OCI-LY7 (cell line): Measurements from ENCODE around the gene SUFU. TPM values are rescaled to one million over a fixed set of nuclear protein-coding genes. Genes with fewer than 3 reads are reported as not detected.

ENCODE experiments used
- BruUV-seq: library from RNA; stranded (reverse); fragments of 400-500 nt; replicated peaks from 2 replicates; lab custom pipeline; 2021; lab: Mats Ljungman, UMichigan
- CTCF ChIA-PET: fragments of 300-600 bp; sonication (Branson Sonifier 250); formaldehyde crosslinking; loops from one replicate; lab custom pipeline; 2022; ENCODE audit warnings: antibody characterized with exemption; ENCODE audit not compliant: unreplicated experiment; lab: Charles Lee
- POLR2A ChIA-PET: fragments of 300-600 bp; sonication (Branson Sonifier 250); formaldehyde crosslinking; loops from one replicate; lab custom pipeline; 2022; ENCODE audit warnings: antibody characterized with exemption; lab: Charles Lee
- DNase-seq: peaks from one replicate; pipeline ENCODE4 v3.0.0-alpha.2; 2015; ENCODE audit warnings: low spot score
- H2AFZ ChIP-seq: fragments of 200-600 bp; sonication (generic), shearing (Covaris generic); 2 replicates; pipeline ENCODE4 v1.6.1; 2014; ENCODE audit warnings: mild to moderate bottlenecking, antibody characterized with exemption, low read length, moderate library complexity
- H3K27ac ChIP-seq: fragments of 200-600 bp; sonication (generic); 2 replicates; pipeline ENCODE4 v1.5.1; 2014; ENCODE audit warnings: mixed run types, low read depth, mild to moderate bottlenecking, moderate library complexity, low read length, inconsistent platforms; ENCODE audit not compliant: poor library complexity, severe bottlenecking
- H3K36me3 ChIP-seq: fragments of 200-600 bp; sonication (generic); 2 replicates; pipeline ENCODE4 v1.6.1; 2014; ENCODE audit warnings: mild to moderate bottlenecking, antibody characterized with exemption, low read length, moderate library complexity, mixed read lengths; ENCODE audit not compliant: insufficient read depth
- H3K4me1 ChIP-seq: fragments of 200-600 bp; sonication (generic); 2 replicates; pipeline ENCODE4 v1.5.1; 2014; ENCODE audit warnings: mild to moderate bottlenecking, low read length; ENCODE audit not compliant: insufficient read depth, poor library complexity, severe bottlenecking
- H3K4me2 ChIP-seq: fragments of 200-600 bp; sonication (generic); 2 replicates; pipeline ENCODE4 v1.6.1; 2014; ENCODE audit warnings: mild to moderate bottlenecking, low read length
- H3K4me3 ChIP-seq: fragments of 200-600 bp; sonication (generic); 2 replicates; pipeline ENCODE4 v1.5.1; 2014; ENCODE audit warnings: mild to moderate bottlenecking, low read depth, low read length; ENCODE audit not compliant: poor library complexity, severe bottlenecking
- H3K79me2 ChIP-seq: fragments of 200-600 bp; sonication (generic); 2 replicates; pipeline ENCODE4 v1.6.1; 2016; ENCODE audit warnings: low read depth, mild to moderate bottlenecking, low read length, moderate library complexity, mixed read lengths; ENCODE audit not compliant: insufficient read depth
- H3K9me2 ChIP-seq: fragments of 200-600 bp; sonication (generic); 2 replicates; pipeline ENCODE4 v1.6.1; 2016; ENCODE audit warnings: mild to moderate bottlenecking, low read length, mixed read lengths; ENCODE audit not compliant: insufficient read depth
- H3K9me3 ChIP-seq: fragments of 200-600 bp; sonication (generic); 2 replicates; pipeline ENCODE4 v1.6.1; 2014; ENCODE audit warnings: mild to moderate bottlenecking, mixed run types, low read length, mixed read lengths
- H4K20me1 ChIP-seq: fragments of 200-600 bp; sonication (generic); 2 replicates; pipeline ENCODE4 v1.6.1; 2014; ENCODE audit warnings: mild to moderate bottlenecking, antibody characterized with exemption, low read length, moderate library complexity, mixed read lengths; ENCODE audit not compliant: insufficient read depth
- EZH2phosphoT487 ChIP-seq: fragments of 200-600 bp; sonication (generic); IDR thresholded peaks from 2 replicates; pipeline ENCODE4 v1.6.1; 2018; ENCODE audit warnings: low read depth, borderline replicate concordance, mild to moderate bottlenecking, mixed run types, antibody characterized with exemption, low read length, moderate library complexity, mixed read lengths
- intact Hi-C: fragments of 100-400 bp; cut with micrococcal nuclease; formaldehyde crosslinking; loops from one replicate; pipeline ENCODE4 v1.10.0; 2022; ENCODE audit not compliant: unreplicated experiment
- total RNA-seq, 2 experiments: library from RNA; depleted of rRNA in 1 of 2; stranded (reverse); fragments of >200 nt in 1 of 2; shearing (Covaris generic) in 1 of 2; gene quantifications; 2 replicates each; pipeline ENCODE4 v1.2.3, GENCODE V29; 2014 to 2022
- TF ChIP-seq, protein P1 (sequence below): fragments of 200-600 bp; sonication (generic); conservative IDR thresholded peaks from 2 replicates; pipeline ENCODE4 v1.5.1; 2014; ENCODE audit warnings: mild to moderate bottlenecking, antibody characterized with exemption, low read length, moderate library complexity, mixed read lengths

Gene SUFU
- total RNA-seq, 2 experiments from 2014 or later, result 4.9 to 10.0 TPM

DNA sequence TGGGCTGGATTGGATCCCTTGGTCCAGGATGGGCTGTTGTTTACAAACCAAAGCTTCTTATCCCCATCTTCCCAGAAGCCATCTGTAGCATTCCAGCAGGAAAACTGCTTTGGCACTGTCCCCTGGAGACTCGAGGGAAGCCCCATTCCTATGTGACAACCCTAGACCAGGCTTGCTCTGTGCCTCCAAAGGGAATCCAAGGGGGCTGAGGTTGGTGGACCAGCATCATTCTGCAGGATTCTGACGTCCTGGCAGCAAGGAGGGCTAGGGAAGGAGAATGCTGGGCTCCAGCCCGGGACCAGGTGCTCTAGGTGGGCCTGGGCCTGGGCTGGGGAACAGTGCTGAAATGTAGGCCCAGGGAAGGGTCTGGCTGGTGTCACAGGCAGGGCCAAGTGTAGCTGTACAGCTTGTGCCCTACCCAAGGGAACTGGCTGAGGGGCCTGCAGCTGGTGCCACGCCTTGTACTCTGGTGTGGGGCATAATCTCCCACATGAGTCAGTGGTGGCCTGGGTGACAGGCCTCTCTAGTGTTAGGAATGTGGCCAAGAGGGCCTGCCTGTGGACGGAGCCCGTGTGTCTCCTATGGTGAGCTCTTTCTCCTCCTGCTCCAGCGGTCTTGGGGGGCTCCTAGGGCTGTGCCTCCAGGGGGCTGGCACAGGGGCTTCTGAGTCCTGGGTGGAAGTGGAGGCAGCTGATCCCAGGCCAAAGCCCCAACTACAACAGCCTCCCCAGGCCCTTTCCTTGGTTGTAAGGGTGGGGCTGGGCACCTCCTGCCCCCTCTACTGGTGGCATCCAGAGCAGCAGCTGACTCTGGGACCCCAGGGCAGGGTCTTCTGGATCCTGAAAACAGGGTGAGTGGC, 165.7 kb downstream of the SUFU start:
- H3K9me2 ChIP-seq, result no peaks in the 10 kb centered on the region
- CTCF ChIA-PET, result interaction anchor here (1.1 to 1.9 kb wide), 2 partner anchors 8 to 13 kb away, joined by 3 to 9 read pairs; no protein-coding TSS in a partner anchor
- no peaks in the 10 kb centered on the region for H3K79me2 ChIP-seq
- POLR2A ChIA-PET, result interaction anchor here (0.5 to 1.9 kb wide), 3 partner anchors 23 to 562 kb away, joined by 3 to 5 read pairs (median 3); no protein-coding TSS in a partner anchor
- H4K20me1 ChIP-seq, result no peaks in the 10 kb centered on the region
- no peaks in the 10 kb centered on the region for H3K9me3 ChIP-seq
- H3K36me3 ChIP-seq, result no peaks in the 10 kb centered on the region
- DNase-seq, result peak; percentile 35
- H2AFZ ChIP-seq, result no peak overlapping the region
- H3K4me1 ChIP-seq, result no peaks in the 10 kb centered on the region
- H3K4me3 ChIP-seq, result no peak overlapping the region
- TF ChIP-seq, protein P1, sequence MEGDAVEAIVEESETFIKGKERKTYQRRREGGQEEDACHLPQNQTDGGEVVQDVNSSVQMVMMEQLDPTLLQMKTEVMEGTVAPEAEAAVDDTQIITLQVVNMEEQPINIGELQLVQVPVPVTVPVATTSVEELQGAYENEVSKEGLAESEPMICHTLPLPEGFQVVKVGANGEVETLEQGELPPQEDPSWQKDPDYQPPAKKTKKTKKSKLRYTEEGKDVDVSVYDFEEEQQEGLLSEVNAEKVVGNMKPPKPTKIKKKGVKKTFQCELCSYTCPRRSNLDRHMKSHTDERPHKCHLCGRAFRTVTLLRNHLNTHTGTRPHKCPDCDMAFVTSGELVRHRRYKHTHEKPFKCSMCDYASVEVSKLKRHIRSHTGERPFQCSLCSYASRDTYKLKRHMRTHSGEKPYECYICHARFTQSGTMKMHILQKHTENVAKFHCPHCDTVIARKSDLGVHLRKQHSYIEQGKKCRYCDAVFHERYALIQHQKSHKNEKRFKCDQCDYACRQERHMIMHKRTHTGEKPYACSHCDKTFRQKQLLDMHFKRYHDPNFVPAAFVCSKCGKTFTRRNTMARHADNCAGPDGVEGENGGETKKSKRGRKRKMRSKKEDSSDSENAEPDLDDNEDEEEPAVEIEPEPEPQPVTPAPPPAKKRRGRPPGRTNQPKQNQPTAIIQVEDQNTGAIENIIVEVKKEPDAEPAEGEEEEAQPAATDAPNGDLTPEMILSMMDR, result peak; percentile 76
- TF ChIP-seq EZH2phosphoT487, result no peak
- no peak overlapping the region for H3K27ac ChIP-seq
- H3K4me2 ChIP-seq, result no peak overlapping the region
- intact Hi-C loops, result no loop called here
- no TSS peak for BruUV-seq

- Histone ChIP-seq H3K9me2 (no peaks in the 10 kb centered on the region), H3K4me2 (no peak overlapping the region), H3K4me1 (peaks cover under 1% of the 10 kb centered on the region), H4K20me1 (no peaks in the 10 kb centered on the region), H3K36me3 (no peaks in the 10 kb centered on the region; the same call in 1 of the 2 replicates), H3K79me2 (no peaks in the 10 kb centered on the region), H3K4me3 (no peak overlapping the region), H3K9me3 (no peaks in the 10 kb centered on the region), H2AFZ (no peak overlapping the region), H3K27ac (no peak overlapping the region)
- TF ChIP-seq, protein P1, result peak; percentile 58
- TF ChIP-seq EZH2phosphoT487, result no peak
- POLR2A ChIA-PET, result interaction anchor here (0.5 to 1.9 kb wide), 3 partner anchors 24 to 561 kb away, joined by 3 to 5 read pairs (median 3); no protein-coding TSS in a partner anchor
- CTCF ChIA-PET, result interaction anchor here (0.5 to 1.9 kb wide), 3 partner anchors 9 to 166 kb away, joined by 3 to 9 read pairs (median 5); no protein-coding TSS in a partner anchor
- no TSS peak for BruUV-seq
- intact Hi-C loops, result no loop called here
- DNase-seq, result no peak
These were observed 166.4 kb downstream of the SUFU start for GRCh38 chr10:102670065-102670670.
